ENCODE data around the gene PITPNM3.

PITPNM3 gene

GRCh38 chr17:6476076-6476809 is 80.1 kb downstream of the PITPNM3 start:
- no peak for DNase-seq

GRCh38 chr17:6475411-6475810 is 80.9 kb downstream of the PITPNM3 start:
- no peak for DNase-seq

GRCh38 chr17:6474906-6475305 is 81.4 kb downstream of the PITPNM3 start:
- no peak for DNase-seq

DNA sequence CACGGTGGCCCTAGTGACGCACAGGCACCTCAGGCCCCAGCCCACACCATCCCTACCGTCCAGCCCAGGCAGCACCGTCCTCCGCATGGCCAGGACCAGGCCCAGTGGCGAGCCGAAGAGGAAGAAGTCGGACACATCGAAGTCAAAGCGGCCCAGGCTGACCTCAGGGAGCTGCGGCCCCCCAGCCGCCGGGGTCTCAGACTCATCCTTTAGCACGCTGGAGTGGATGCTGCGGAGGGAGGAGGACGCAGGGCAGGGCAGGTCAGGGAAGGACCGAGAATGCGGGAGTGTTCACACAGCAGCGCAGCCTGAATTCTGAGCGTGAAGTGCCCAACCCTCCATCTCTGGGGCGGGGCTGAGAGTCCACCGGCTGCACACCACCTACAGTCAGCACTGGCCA is 82.0 kb downstream of the PITPNM3 start:
- no peak for DNase-seq

- DNase-seq, result peak; percentile 78
Measured at GRCh38 chr17:6473128-6473767, 83.1 kb downstream of the PITPNM3 start.

DNA sequence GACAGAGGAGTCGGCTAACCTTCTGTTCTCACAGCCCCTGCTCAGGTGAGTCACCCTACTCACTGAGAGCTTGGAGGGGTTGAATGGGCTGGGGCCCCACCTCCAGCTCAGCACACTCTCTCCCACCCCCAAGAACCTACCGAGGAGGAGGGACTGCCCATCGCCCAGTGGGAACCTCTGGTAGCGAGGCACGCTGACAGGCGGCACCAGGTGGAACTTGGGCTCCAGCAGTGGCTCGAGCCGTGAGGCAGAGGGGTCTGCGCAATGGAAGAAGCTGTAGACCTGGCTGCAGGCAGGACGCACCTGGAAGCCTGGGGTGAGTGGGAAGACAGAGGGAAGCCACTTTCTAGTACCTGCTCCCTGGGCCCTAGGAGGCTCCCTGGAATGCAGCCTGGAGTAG is 83.8 kb downstream of the PITPNM3 start:
- DNase-seq, result no peak

DNA sequence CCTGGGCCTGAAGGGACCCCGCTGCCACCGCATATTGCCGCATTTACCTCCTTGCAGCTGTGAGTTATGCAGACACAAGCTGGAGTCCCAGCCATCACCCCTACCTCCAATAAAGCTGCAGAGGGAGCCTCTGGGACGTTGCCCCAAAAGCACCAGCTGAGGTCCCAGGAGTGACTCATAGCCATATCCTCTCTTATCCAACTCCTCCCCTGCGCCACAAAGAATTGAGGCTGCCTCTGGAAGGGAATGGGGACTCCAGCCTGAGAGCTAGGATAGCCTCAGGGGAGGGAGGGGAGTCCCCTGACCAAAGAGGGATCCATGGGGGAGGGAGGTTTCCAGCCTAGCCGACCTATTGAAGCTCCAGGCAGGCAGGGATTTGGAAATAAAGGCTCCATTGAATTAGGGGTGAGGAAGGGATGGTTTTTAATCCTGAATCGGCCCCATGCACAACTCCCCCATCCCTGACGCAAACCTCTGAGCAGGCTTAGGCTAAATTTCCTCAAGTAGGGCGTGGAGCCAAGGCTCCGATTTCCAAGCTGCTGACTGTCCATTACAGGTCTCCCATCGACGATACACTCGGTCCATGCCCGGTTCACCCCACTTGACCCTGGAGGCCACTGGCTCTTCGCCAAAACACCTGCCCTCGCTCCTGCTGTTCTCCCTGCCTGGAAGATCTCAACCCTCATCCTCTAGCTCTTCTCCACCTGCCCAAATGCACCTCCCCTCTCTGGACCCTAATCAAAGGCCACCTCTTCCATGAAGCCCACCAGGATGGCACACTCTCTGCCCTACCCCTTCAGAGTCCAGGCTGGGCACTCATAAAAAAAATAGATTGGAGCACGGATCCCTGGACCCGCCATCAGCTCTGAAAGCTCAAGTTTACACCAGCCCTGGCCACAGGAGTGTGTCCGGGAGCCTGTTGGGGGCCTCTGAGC is 84.6 kb downstream of the PITPNM3 start:
- DNase-seq, result no peak

- no peak for DNase-seq
Measured at GRCh38 chr17:6470751-6471521, 85.4 kb downstream of the PITPNM3 start.

DNA sequence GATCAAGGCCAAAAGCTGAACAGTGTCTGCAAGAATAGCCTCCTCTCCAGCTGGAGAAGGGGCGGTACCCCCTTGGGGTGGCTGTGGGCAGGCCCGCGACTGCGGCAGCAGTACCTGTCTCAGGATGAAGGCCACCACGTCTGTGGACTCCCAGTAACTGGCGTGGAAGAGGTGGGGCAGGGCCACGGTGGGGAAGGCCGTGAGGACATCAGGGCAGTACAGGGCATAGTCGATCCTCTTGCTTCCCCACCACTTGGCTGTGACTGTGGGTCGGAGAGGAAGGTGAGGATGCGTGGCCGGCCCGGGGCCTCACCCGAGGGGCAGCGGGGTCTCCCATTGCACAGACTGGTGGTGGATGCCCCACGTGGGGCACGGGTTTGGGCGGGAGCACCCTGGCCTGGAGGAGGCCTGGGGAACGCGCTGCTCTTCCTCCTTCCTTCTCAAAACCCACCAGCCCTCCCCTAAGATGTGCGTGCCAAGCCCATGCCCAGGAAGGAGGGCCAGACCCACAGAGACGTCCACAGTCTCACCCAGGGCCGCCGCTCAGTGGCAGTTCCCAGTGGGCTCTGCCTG is 86.1 kb downstream of the PITPNM3 start:
- DNase-seq, result no peak

DNA sequence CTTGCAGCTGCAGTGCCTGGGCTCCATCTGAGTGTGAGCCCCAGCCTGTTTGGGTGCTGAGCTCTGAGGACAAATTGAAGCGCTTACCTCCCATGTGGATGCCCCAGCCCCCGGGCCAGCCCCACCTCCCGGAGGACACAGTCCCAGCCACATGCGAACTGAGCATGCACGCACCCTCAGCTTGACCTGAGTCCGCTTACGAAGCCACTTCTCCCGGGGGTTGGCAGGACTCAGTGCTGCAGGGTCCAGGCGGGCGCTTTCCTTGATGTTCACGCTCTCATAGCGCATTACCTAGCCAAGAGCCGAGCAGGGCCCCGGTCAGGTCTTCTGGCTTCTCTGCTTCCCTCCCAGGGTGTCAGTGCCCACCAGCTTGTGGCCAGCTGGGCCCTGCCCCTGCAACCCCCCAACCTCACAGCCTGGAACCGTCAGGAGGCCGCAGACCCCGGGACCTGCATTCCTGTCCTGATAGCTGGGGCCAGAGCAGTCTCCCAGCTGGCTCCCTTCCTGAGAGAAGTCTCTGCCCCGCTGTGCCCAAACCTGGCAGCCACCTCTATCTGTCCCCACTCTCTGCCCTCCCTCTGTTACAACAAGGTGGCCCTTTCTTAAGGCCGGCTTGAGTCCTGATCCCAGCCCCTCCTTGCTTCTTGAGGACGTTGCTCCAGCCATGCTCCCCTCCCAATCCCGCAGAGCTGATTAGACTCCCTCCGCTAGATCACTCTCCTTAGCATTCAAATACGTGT is 88.1 kb downstream of the PITPNM3 start:
- DNase-seq, result no peak

- no peak for DNase-seq
Measured at GRCh38 chr17:6467567-6467966, 88.8 kb downstream of the PITPNM3 start.

GRCh38 chr17:6465206-6466003 is 91.0 kb downstream of the PITPNM3 start:
- DNase-seq, result no peak

DNA sequence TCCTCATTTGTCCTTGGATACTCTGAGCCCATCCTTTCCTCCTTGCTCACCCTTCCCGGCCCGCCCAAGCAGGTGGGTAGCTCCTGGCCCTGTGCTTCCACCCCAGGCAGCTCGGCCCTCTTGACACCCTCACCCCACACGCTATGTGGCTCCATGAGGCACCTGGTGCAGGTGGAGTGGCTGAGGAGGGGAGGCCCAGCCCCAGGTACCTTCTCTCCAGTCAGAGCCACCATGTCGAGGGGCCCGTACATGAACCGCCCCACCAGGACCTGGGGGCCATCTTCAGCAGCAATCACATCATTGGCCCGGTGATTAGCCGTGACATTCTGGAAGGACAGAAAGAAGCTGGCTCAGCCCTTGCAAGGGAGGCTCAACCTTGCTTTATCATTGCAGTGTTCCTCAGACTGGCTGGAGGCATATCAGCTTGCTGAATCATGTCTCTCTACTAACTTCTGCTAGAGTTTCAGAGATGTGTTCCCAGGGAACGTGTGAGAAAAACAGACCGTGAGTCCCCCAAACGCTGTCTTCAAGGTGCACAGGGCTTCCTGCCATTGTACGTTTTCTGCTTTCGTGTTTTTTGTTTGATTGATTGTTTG is 91.8 kb downstream of the PITPNM3 start:
- DNase-seq, result no peak

- DNase-seq, result no peak
Measured at GRCh38 chr17:6463616-6464445, 92.5 kb downstream of the PITPNM3 start.

- no peak for DNase-seq
Measured at GRCh38 chr17:6462692-6463091, 93.7 kb downstream of the PITPNM3 start.

- peak; percentile 56 for DNase-seq
Measured at GRCh38 chr17:6461792-6462524, 94.4 kb downstream of the PITPNM3 start.

GRCh38 chr17:6461246-6461645 is 95.1 kb downstream of the PITPNM3 start:
- DNase-seq, result no peak

- DNase-seq, result no peak
Measured at GRCh38 chr17:6460531-6461161, 95.7 kb downstream of the PITPNM3 start.
